ENCODE results near the gene PIRT. TPM values are rescaled to one million over a fixed set of nuclear protein-coding genes. Genes with fewer than 3 reads are reported as not detected.

PIRT gene
- total RNA-seq, 1 donor from 2014 or later = not detected

DNA sequence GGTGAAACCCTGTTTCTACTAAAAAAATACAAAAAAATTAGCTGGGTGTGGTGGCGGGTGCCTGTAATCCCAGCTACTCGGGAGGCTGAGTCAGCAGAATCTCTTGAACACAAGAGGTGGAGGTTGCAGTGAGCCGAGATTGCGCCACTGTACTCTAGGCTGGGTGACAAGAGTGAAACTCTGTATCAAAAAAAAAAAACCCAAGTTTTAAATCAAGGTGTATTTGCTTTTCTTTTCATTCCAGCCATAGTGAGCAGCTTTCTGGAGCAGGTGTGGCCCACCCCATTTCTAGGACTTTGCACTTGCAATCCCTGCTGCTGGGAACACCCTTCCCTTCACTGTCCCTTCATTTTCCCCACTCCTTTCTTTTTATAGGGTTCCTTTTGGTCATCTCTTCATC lies 62.8 kb downstream of the PIRT start:
- Mint-ChIP-seq H3K4me1 (ENCODE audit: unreplicated experiment) (no peaks in the 10 kb centered on the region), H3K36me3 (ENCODE audit: low read depth, unreplicated experiment) (no peaks in the 10 kb centered on the region), H3K27me3 (ENCODE audit: unreplicated experiment) (peaks cover 1% of the 10 kb centered on the region), H3K4me3 (ENCODE audit: unreplicated experiment) (peak overlapping the region; percentile 58), H3K9me3 (ENCODE audit: unreplicated experiment) (no peaks in the 10 kb centered on the region), H3K27ac (ENCODE audit: unreplicated experiment) (no peak overlapping the region)
- DNase-seq (ENCODE audit: low spot score) = no peak
- no peak for TF ChIP-seq CTCF (IDR thresholded peaks at IDR 0.05; ENCODE audit: unreplicated experiment)

- no peak overlapping the region for H3K27ac Mint-ChIP-seq (ENCODE audit: unreplicated experiment)
- no peaks in the 10 kb centered on the region for H3K4me1 Mint-ChIP-seq (ENCODE audit: unreplicated experiment)
- no peaks in the 10 kb centered on the region for H3K36me3 Mint-ChIP-seq (ENCODE audit: low read depth, unreplicated experiment)
- no peak overlapping the region for H3K4me3 Mint-ChIP-seq (ENCODE audit: unreplicated experiment)
- peaks cover 1% of the 10 kb centered on the region for H3K27me3 Mint-ChIP-seq (ENCODE audit: unreplicated experiment)
- no peak for DNase-seq (ENCODE audit: low spot score)
- TF ChIP-seq CTCF (IDR thresholded peaks at IDR 0.05; ENCODE audit: unreplicated experiment) = no peak
- H3K9me3 Mint-ChIP-seq (ENCODE audit: unreplicated experiment) = no peaks in the 10 kb centered on the region
Observed at GRCh38 chr17:10773391-10773790, 64.5 kb downstream of the PIRT start.

Other genes starting within 250 kb of the PIRT start
- 2.1 TPM for gene MYH3, start 180.8 kb downstream of the PIRT start, total RNA-seq (ENCODE audit: unreplicated experiment)
- 24.0 TPM for gene SCO1, start 140.6 kb downstream of the PIRT start, total RNA-seq (ENCODE audit: unreplicated experiment)
- gene ADPRM, start 140.5 kb downstream of the PIRT start, total RNA-seq (ENCODE audit: unreplicated experiment) = 5.2 TPM
- gene TMEM220, start 108.1 kb downstream of the PIRT start, total RNA-seq (ENCODE audit: unreplicated experiment) = 2.3 TPM
- not detected for gene TMEM238L, start 34.0 kb downstream of the PIRT start, total RNA-seq (ENCODE audit: unreplicated experiment)